PC-9 (cell line): Measurements from ENCODE around the gene MKNK2.

Experiments used
- EZH2 ChIP-seq: fragments of 200-600 bp; sonication (generic); IDR thresholded peaks from 2 replicates; pipeline ENCODE4 v1.8.0; 2017; ENCODE audit warnings: antibody characterized with exemption, low read depth
- TF ChIP-seq, protein P1 (sequence below): fragments of 200-600 bp; sonication (generic); conservative IDR thresholded peaks from 2 replicates; pipeline ENCODE4 v1.6.1; 2017; ENCODE audit warnings: mixed run types, antibody characterized with exemption, mild to moderate bottlenecking, moderate library complexity

DNA sequence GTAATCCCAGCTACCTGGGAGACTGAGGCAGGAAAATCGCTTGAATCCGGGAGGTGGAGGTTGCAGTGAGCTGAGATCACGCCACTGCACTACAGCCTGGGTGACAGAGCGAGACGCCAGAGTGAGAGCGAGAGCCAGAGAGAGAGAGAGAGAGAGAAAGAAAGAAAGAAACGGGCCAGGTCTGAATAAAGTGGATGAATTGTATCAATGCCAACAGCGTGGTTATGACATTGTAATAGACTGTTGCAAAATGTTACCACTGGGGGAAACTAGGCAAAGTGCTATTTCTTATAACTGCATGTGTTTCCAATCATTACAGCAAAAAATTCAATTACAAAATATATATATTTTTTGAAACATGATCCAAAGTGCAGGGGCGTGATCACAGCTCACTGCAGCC, 23.7 kb downstream of the MKNK2 start:
- TF ChIP-seq, protein P1, sequence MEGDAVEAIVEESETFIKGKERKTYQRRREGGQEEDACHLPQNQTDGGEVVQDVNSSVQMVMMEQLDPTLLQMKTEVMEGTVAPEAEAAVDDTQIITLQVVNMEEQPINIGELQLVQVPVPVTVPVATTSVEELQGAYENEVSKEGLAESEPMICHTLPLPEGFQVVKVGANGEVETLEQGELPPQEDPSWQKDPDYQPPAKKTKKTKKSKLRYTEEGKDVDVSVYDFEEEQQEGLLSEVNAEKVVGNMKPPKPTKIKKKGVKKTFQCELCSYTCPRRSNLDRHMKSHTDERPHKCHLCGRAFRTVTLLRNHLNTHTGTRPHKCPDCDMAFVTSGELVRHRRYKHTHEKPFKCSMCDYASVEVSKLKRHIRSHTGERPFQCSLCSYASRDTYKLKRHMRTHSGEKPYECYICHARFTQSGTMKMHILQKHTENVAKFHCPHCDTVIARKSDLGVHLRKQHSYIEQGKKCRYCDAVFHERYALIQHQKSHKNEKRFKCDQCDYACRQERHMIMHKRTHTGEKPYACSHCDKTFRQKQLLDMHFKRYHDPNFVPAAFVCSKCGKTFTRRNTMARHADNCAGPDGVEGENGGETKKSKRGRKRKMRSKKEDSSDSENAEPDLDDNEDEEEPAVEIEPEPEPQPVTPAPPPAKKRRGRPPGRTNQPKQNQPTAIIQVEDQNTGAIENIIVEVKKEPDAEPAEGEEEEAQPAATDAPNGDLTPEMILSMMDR, result no peak
- no peak for TF ChIP-seq EZH2
